OCI-LY1 (cell line): ENCODE data around the gene ATXN7L1.

Experiments
- H2AFZ ChIP-seq: fragments of 200-600 bp; sonication (generic), shearing (Covaris generic); 2 replicates; pipeline ENCODE4 v1.6.0; 2014; ENCODE audit warnings: antibody characterized with exemption, mild to moderate bottlenecking, low read length
- H3F3A ChIP-seq: fragments of 200-600 bp; sonication (generic), shearing (Covaris generic); 2 replicates; pipeline ENCODE4 v1.6.0; 2014; ENCODE audit warnings: mild to moderate bottlenecking, antibody characterized with exemption, low read length, moderate library complexity; ENCODE audit not compliant: insufficient read depth
- H3K27ac ChIP-seq: fragments of 200-600 bp; sonication (generic); 2 replicates; pipeline ENCODE4 v1.5.1; 2014; ENCODE audit warnings: low read length, mixed run types, mild to moderate bottlenecking, low read depth; ENCODE audit not compliant: poor library complexity, severe bottlenecking
- H3K27me3 ChIP-seq: fragments of 200-600 bp; sonication (generic); 2 replicates; pipeline ENCODE4 v1.6.0; 2014; ENCODE audit warnings: antibody characterized with exemption, mild to moderate bottlenecking, low read length, moderate library complexity; ENCODE audit not compliant: insufficient read depth
- H3K36me3 ChIP-seq: fragments of 200-600 bp; sonication (generic); 2 replicates; pipeline ENCODE4 v1.6.1; 2014; ENCODE audit warnings: mild to moderate bottlenecking, antibody characterized with exemption, low read length, moderate library complexity, mixed read lengths; ENCODE audit not compliant: insufficient read depth
- H3K4me1 ChIP-seq: fragments of 200-600 bp; sonication (generic); 2 replicates; pipeline ENCODE4 v1.5.1; 2014; ENCODE audit warnings: mild to moderate bottlenecking, low read length, moderate library complexity; ENCODE audit not compliant: insufficient read depth, severe bottlenecking
- H3K4me2 ChIP-seq: fragments of 200-600 bp; sonication (generic), shearing (Covaris generic); 2 replicates; pipeline ENCODE4 v1.6.1; 2014; ENCODE audit warnings: low read length
- H3K4me3 ChIP-seq: fragments of 200-600 bp; sonication (generic); 2 replicates; pipeline ENCODE4 v1.5.1; 2014; ENCODE audit warnings: low read length, low read depth, mild to moderate bottlenecking, mixed read lengths; ENCODE audit not compliant: poor library complexity, severe bottlenecking
- H3K79me2 ChIP-seq: fragments of 200-600 bp; shearing (Covaris generic); 2 replicates; pipeline ENCODE4 v1.6.1; 2016; ENCODE audit warnings: mixed run types, low read length, mixed read lengths; ENCODE audit not compliant: insufficient read depth
- H3K9ac ChIP-seq: fragments of 200-600 bp; sonication (generic), shearing (Covaris generic); 2 replicates; pipeline ENCODE4 v1.6.1; 2014; ENCODE audit warnings: mild to moderate bottlenecking, low read length, mixed read lengths
- H3K9me2 ChIP-seq: fragments of 200-600 bp; sonication (generic), shearing (Covaris generic); 2 replicates; pipeline ENCODE4 v1.6.1; 2014; ENCODE audit warnings: low read depth, mild to moderate bottlenecking, low read length, mixed read lengths
- H3K9me3 ChIP-seq: fragments of 200-600 bp; shearing (Covaris generic); 2 replicates; pipeline ENCODE4 v1.6.1; 2014; ENCODE audit warnings: low read length, mixed read lengths
- H4K20me1 ChIP-seq: fragments of 200-600 bp; sonication (generic), shearing (Covaris generic); 2 replicates; pipeline ENCODE4 v1.6.0; 2016; ENCODE audit warnings: mild to moderate bottlenecking, low read length; ENCODE audit not compliant: insufficient read depth
- CTCF ChIP-seq: fragments of 200-600 bp; sonication (generic), shearing (Covaris generic); IDR thresholded peaks from 2 replicates; pipeline ENCODE4 v1.5.1; 2017; ENCODE audit warnings: mild to moderate bottlenecking, antibody characterized with exemption, low read length, moderate library complexity, mixed read lengths
- EZH2 ChIP-seq: fragments of 200-600 bp; sonication (generic), shearing (Covaris generic); IDR thresholded peaks from 2 replicates; pipeline ENCODE4 v1.8.0; 2017; ENCODE audit warnings: borderline replicate concordance, mixed run types, mild to moderate bottlenecking, antibody characterized with exemption, low read length, moderate library complexity, mixed read lengths

The ATXN7L1 gene

GRCh38 chr7:105741982-105742381 lies 134.4 kb downstream of the ATXN7L1 start:
- Histone ChIP-seq H3K79me2 (no peaks in the 10 kb centered on the region), H3K36me3 (no peaks in the 10 kb centered on the region), H3K9me3 (no peaks in the 10 kb centered on the region), H3K9ac (no peak overlapping the region), H3K27ac (no peak overlapping the region), H2AFZ (no peak overlapping the region), H3F3A (no peaks in the 10 kb centered on the region), H3K4me2 (no peak overlapping the region), H3K4me3 (no peak overlapping the region), H3K27me3 (no peaks in the 10 kb centered on the region; the same call in 1 of the 2 replicates), H4K20me1 (no peaks in the 10 kb centered on the region), H3K9me2 (no peaks in the 10 kb centered on the region), H3K4me1 (no peaks in the 10 kb centered on the region)
- TF ChIP-seq CTCF (no peak), EZH2 (no peak)

- Histone ChIP-seq H3K9me3 (no peaks in the 10 kb centered on the region), H4K20me1 (no peaks in the 10 kb centered on the region), H3K27ac (no peak overlapping the region), H3K9me2 (no peaks in the 10 kb centered on the region), H3K27me3 (no peaks in the 10 kb centered on the region; the same call in 1 of the 2 replicates), H3K79me2 (no peaks in the 10 kb centered on the region), H3K4me2 (no peak overlapping the region), H3F3A (no peaks in the 10 kb centered on the region), H3K36me3 (no peaks in the 10 kb centered on the region), H3K4me3 (no peak overlapping the region), H3K9ac (no peak overlapping the region), H2AFZ (no peak overlapping the region), H3K4me1 (no peaks in the 10 kb centered on the region)
- peak; percentile 14; the same call in 1 of the 2 replicates for TF ChIP-seq CTCF
- TF ChIP-seq EZH2: no peak
These were observed 138.3 kb downstream of the ATXN7L1 start for GRCh38 chr7:105738133-105738532.

- Histone ChIP-seq H3K27ac (no peak overlapping the region), H3K27me3 (no peaks in the 10 kb centered on the region; the same call in 1 of the 2 replicates), H4K20me1 (no peaks in the 10 kb centered on the region), H3K36me3 (no peaks in the 10 kb centered on the region), H2AFZ (no peak overlapping the region), H3K9me3 (no peaks in the 10 kb centered on the region), H3K4me2 (no peak overlapping the region), H3K4me1 (no peaks in the 10 kb centered on the region), H3K4me3 (no peak overlapping the region), H3F3A (no peaks in the 10 kb centered on the region), H3K9ac (no peak overlapping the region), H3K9me2 (no peaks in the 10 kb centered on the region), H3K79me2 (no peaks in the 10 kb centered on the region)
- TF ChIP-seq CTCF: no peak
- TF ChIP-seq EZH2: no peak
These were observed 142.2 kb downstream of the ATXN7L1 start for GRCh38 chr7:105734233-105734632.
